ENCODE data around the gene CFAP46. TPM values are rescaled to one million over a fixed set of nuclear protein-coding genes. Genes with fewer than 3 reads are reported as not detected.
"Not testable (repeated sequence)": the region's sequence is repeated elsewhere in the genome, so short reads cannot be mapped to it uniquely, and the experiment has no call there.

The CFAP46 gene
- total RNA-seq, 1 donor from 2014 or later = not detected

DNA sequence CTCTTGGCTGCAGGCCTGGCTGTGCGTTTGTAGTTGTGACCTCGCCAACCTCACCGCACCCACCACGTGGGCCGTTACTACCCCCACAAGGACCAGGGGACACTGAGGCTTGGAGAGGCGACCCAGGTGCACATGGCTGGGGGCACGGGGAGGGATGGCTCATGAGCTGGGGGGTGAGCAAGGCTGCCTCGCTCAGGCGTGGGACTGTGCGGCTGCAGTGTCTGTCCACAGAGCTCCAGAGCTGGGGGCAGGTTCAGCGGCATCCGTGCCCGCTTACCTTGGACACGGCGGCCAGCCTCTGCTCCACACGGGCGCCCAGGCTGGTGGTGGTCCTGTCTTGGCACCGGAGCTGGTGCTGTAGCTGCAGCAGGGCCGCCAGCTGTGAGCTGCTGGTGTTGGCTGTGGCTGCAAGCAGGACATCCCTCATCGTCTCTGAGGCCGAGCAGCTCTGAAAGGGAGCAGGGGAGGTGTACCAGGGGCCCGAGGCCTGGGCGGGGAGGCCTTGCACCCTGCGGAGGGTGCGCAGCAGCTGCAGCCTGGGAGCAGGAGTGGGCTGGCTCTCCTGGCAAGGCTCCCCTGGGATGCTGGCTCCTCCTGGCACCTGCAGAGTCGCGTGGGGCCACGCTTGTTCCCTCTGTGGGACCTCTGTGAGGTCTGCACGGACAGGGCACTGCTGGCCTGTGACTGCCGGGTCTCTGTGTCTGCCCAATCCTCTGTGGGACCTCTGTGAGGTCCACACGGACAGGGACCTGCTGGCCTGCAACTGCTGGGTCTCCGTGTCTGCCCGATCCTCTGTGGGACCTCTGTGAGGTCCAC lies 96.4 kb downstream of the CFAP46 start:
- H3K27ac Mint-ChIP-seq = no peak overlapping the region
- no peak for DNase-seq
- intact Hi-C loops (cut with micrococcal nuclease) = no loop called here
- peaks cover 12% of the 10 kb centered on the region for H3K9me3 Mint-ChIP-seq
- H3K36me3 Mint-ChIP-seq (ENCODE audit: low read depth) = no peaks in the 10 kb centered on the region
- peaks cover 3% of the 10 kb centered on the region for H3K4me1 Mint-ChIP-seq
- peaks cover 7% of the 10 kb centered on the region for H3K27me3 Mint-ChIP-seq
- H3K4me3 Mint-ChIP-seq = no peak overlapping the region

GRCh38 chr10:132845041-132845551 lies 97.3 kb downstream of the CFAP46 start:
- Mint-ChIP-seq H3K4me3 (no peak overlapping the region), H3K4me1 (peaks cover 3% of the 10 kb centered on the region), H3K27ac (no peak overlapping the region), H3K27me3 (peaks cover 7% of the 10 kb centered on the region), H3K9me3 (peaks cover 12% of the 10 kb centered on the region), H3K36me3 (ENCODE audit: low read depth) (no peaks in the 10 kb centered on the region)
- DNase-seq = no peak
- intact Hi-C loops (cut with micrococcal nuclease) = no loop called here

DNA sequence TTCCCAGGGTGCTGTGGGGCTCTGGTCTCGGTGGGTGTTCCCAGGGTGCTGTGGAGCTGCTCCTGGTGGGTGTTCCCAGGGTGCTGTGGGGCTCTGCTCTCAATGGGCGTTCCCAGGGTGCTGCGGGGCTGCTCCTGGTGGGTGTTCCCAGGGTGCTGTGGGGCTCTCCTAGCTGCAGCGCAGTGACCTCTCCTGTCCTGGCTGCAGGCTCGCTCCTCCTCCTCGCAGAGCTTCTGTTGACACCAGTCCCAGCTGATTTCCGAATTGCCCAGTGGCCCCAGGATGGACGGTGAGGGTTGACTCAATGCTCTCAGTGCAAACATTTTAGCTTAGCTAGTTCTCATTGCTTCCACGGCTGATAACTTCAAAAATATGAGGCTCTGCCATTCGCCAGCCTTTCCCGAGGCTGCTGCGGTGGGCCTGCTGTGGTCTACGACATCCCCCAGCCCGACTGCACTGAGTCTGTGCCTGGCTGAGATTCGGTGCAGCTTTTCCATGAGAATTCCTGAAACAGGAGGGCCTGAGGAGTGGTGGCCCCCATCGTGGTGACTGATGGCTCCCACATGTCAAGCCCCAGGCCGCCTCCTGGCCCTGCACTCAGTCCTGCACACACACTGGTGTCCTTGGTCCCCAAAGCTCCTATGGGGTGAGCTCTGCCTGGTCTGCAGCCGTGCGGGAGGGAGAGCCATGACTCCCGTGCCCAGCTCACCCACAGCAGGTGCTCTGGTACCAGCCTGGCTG lies 98.1 kb downstream of the CFAP46 start:
- Mint-ChIP-seq H3K36me3 (ENCODE audit: low read depth) (no peaks in the 10 kb centered on the region), H3K27ac (no peak overlapping the region)
- DNase-seq = no peak

GRCh38 chr10:132843276-132843675 lies 99.1 kb downstream of the CFAP46 start:
- H3K27ac Mint-ChIP-seq; H3K4me1 Mint-ChIP-seq; H3K27me3 Mint-ChIP-seq; H3K36me3 Mint-ChIP-seq (ENCODE audit: low read depth); DNase-seq; intact Hi-C loops (cut with micrococcal nuclease); H3K4me3 Mint-ChIP-seq: not testable (repeated sequence)
- H3K9me3 Mint-ChIP-seq = peaks cover 12% of the 10 kb centered on the region

More for the DNA sequence above, 98.1 kb downstream of the CFAP46 start:
- peaks cover 12% of the 10 kb centered on the region for H3K9me3 Mint-ChIP-seq
- peaks cover 7% of the 10 kb centered on the region for H3K27me3 Mint-ChIP-seq
- intact Hi-C loops (cut with micrococcal nuclease) = no loop called here
- H3K4me3 Mint-ChIP-seq = no peak overlapping the region
- H3K4me1 Mint-ChIP-seq = peaks cover 3% of the 10 kb centered on the region

DNA sequence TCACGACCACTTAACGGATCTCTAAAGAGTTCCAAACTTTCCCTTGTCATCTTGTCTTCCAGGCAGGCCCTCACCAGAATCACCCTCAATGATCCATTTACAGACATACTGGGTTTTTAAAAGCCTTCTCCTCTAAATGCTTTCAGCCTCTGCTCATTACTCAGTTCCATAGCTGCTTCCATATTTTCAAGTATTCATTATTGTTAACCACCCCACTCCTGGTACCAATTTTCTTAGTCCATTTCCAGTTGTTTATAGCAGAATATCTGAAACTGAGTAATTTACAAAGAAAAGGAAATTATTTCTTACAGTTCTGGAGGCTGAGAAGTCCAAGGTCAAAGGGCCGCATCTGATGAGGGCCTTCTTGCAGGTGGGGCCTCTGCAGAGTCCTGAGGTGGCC lies 100.0 kb downstream of the CFAP46 start:
- intact Hi-C loops (cut with micrococcal nuclease) = no loop called here
- H3K4me3 Mint-ChIP-seq = no peak overlapping the region

GRCh38 chr10:132841615-132841975 lies 100.8 kb downstream of the CFAP46 start:
- Mint-ChIP-seq H3K27ac (no peak overlapping the region), H3K9me3 (peaks cover 12% of the 10 kb centered on the region), H3K27me3 (no peaks in the 10 kb centered on the region), H3K4me3 (no peak overlapping the region), H3K36me3 (ENCODE audit: low read depth) (no peaks in the 10 kb centered on the region), H3K4me1 (no peaks in the 10 kb centered on the region)
- intact Hi-C loops (cut with micrococcal nuclease) = no loop called here
- no peak for DNase-seq

More for the DNA sequence above, 100.0 kb downstream of the CFAP46 start:
- no peaks in the 10 kb centered on the region for H3K27me3 Mint-ChIP-seq
- no peaks in the 10 kb centered on the region for H3K4me1 Mint-ChIP-seq
- no peak for DNase-seq
- no peaks in the 10 kb centered on the region for H3K36me3 Mint-ChIP-seq (ENCODE audit: low read depth)
- no peak overlapping the region for H3K27ac Mint-ChIP-seq
- H3K9me3 Mint-ChIP-seq = peaks cover 12% of the 10 kb centered on the region

DNA sequence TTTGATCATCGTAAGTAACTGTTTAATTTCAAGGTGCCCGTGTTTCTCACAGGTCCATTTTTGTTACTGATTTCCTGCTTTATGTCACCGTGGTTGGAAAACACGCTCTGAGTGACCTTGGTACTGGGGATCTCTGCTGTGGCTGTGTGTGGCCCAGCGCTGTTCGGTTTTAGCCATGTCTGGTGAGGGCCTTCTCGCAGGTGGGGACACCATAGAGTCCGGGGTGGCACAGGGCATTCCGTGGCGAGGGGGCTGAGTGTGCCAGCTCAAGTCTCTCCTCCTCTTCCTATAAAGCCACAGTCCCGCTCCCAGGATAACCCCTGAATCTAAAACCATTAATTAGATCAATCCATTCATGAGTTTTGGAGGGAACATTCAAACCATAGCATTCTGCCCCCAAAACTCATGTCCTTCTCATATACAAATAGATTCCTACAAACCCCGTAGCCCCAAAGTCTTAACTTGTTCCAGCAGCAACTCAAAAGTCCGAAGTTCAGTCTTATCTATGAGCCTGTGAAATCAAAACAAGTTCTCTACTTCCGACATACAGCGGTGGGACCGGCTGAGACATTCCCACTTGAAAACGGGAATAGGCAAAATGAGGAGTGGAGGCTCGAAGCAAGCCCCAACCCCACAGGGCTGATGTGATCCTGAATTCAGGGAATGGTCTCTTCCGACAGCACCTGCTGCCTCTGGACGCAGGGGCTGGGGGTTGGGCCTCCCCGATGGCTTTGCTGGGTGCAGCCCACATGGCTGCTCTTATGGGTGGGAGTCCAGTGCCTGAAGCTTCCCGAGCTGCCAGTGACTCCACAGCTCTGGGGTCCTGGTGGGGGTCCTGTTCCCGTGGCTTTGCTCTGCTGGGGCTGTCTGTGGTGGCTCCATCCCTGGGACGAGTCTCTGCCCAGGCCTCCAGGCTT lies 101.4 kb downstream of the CFAP46 start:
- peaks cover 12% of the 10 kb centered on the region for H3K9me3 Mint-ChIP-seq
- no peaks in the 10 kb centered on the region for H3K4me1 Mint-ChIP-seq
- H3K36me3 Mint-ChIP-seq (ENCODE audit: low read depth) = no peaks in the 10 kb centered on the region
- H3K4me3 Mint-ChIP-seq = no peak overlapping the region
- H3K27ac Mint-ChIP-seq = no peak overlapping the region
- H3K27me3 Mint-ChIP-seq = no peaks in the 10 kb centered on the region
- intact Hi-C loops (cut with micrococcal nuclease) = no loop called here
- DNase-seq = no peak

- no peaks in the 10 kb centered on the region for H3K36me3 Mint-ChIP-seq (ENCODE audit: low read depth)
- intact Hi-C loops (cut with micrococcal nuclease) = loop anchor here (10.0 kb wide), 1 partner anchor 184 kb away; no protein-coding TSS in a partner anchor
- no peak overlapping the region for H3K4me3 Mint-ChIP-seq
- DNase-seq = no peak
- no peaks in the 10 kb centered on the region for H3K4me1 Mint-ChIP-seq
- H3K9me3 Mint-ChIP-seq = peaks cover 12% of the 10 kb centered on the region
- no peaks in the 10 kb centered on the region for H3K27me3 Mint-ChIP-seq
- H3K27ac Mint-ChIP-seq = no peak overlapping the region
These were observed 103.3 kb downstream of the CFAP46 start for GRCh38 chr10:132839061-132839460.

GRCh38 chr10:132838346-132838970 lies 103.9 kb downstream of the CFAP46 start:
- Mint-ChIP-seq H3K27ac (no peak overlapping the region), H3K36me3 (ENCODE audit: low read depth) (no peaks in the 10 kb centered on the region), H3K9me3 (peaks cover 12% of the 10 kb centered on the region), H3K4me3 (no peak overlapping the region), H3K27me3 (no peaks in the 10 kb centered on the region), H3K4me1 (no peaks in the 10 kb centered on the region)
- no peak for DNase-seq
- intact Hi-C loops (cut with micrococcal nuclease) = loop anchor here (10.0 kb wide), 1 partner anchor 184 kb away; no protein-coding TSS in a partner anchor

DNA sequence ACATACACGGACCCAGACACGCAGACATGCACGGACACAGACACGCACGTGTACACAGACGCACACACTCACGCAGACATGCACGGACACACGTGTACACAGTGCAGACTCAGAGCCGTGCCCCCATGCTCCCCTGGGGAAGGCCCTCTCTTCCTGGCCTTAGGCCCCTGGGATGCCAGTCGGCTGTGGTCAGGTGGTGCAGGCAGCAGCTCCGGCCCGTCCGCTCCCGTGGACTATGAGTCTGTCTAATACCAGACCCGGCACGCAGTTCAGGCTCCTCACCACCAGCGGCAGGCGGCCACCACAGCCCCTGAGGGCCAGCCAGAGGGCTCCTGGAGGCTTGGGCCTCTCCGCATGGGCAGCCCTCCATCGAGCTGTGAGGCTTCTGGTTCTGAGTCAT lies 104.5 kb downstream of the CFAP46 start:
- H3K27me3 Mint-ChIP-seq = no peaks in the 10 kb centered on the region
- no peak overlapping the region for H3K27ac Mint-ChIP-seq
- peaks cover 11% of the 10 kb centered on the region for H3K9me3 Mint-ChIP-seq
- intact Hi-C loops (cut with micrococcal nuclease) = loop anchor here (10.0 kb wide), 1 partner anchor 183 kb away; no protein-coding TSS in a partner anchor
- H3K4me1 Mint-ChIP-seq = no peaks in the 10 kb centered on the region
- no peak for DNase-seq
- H3K36me3 Mint-ChIP-seq (ENCODE audit: low read depth) = no peaks in the 10 kb centered on the region
- no peak overlapping the region for H3K4me3 Mint-ChIP-seq

GRCh38 chr10:132836832-132837540 lies 105.4 kb downstream of the CFAP46 start:
- intact Hi-C loops (cut with micrococcal nuclease) = loop anchor here (10.0 kb wide), 1 partner anchor 182 kb away; no protein-coding TSS in a partner anchor
- Mint-ChIP-seq H3K9me3 (peaks cover 2% of the 10 kb centered on the region), H3K4me1 (no peaks in the 10 kb centered on the region), H3K4me3 (no peak overlapping the region), H3K36me3 (ENCODE audit: low read depth) (no peaks in the 10 kb centered on the region), H3K27ac (no peak overlapping the region), H3K27me3 (no peaks in the 10 kb centered on the region)
- DNase-seq = peak; percentile 79

- no peak for DNase-seq
- Mint-ChIP-seq H3K4me1 (no peaks in the 10 kb centered on the region), H3K9me3 (no peaks in the 10 kb centered on the region), H3K4me3 (no peak overlapping the region), H3K27me3 (no peaks in the 10 kb centered on the region), H3K36me3 (ENCODE audit: low read depth) (no peaks in the 10 kb centered on the region), H3K27ac (no peak overlapping the region)
- intact Hi-C loops (cut with micrococcal nuclease) = loop anchor here (10.0 kb wide), 1 partner anchor 182 kb away; no protein-coding TSS in a partner anchor
These were observed 106.0 kb downstream of the CFAP46 start for GRCh38 chr10:132836248-132836831.
